Urothelium cell line (cell line): ENCODE measurements around the gene CPEB4.

ENCODE experiments used
- DNase-seq: peaks from one replicate; pipeline ENCODE4 v3.0.0; 2011; ENCODE audit warnings: low spot score, mixed read lengths
- FAIRE-seq: peaks from 2 replicates; lab custom pipeline; 2011; peaks lifted over from hg19 to GRCh38; lab: Jason Lieb, UNC

Gene CPEB4

DNA sequence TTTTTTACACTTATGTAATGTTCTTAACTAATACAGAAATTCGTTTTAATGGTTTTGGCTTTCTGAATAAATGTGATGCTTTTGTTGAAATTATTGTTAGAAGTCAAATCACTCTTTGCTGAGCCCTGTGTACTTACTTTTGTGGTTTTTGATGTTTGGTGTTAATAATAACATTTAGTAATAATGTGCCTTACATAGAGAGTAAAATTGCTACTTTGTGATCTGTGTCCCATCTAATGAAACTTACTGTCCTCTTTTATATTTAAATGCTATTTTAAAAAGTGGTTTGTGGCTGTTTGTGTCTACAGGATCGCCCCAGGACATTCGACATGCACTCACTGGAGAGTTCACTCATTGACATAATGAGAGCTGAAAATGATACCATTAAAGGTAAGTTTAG lies 22.1 kb downstream of the CPEB4 start:
- no peak for DNase-seq
- FAIRE-seq: no peak

DNA sequence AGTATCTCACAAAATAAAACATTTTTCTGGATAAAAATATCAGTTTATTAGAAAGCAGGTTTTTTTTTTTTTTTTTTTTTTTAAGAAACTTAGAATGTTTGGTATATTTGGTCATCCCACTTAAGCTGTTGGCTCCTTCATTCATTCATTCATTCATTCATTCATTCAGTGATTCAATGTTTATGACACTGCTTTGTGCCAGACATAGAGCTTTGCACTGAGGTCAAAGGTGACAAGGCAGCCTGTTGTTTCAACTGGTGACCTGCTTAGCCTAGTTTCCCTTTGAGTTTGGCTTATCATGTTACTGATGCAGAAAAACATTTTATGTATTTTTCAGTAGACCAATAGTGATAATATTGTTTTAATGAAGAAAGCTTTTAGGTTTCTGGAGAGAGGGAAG lies 23.5 kb downstream of the CPEB4 start:
- FAIRE-seq: no peak
- DNase-seq: no peak

GRCh38 chr5:173913686-173914321 lies 25.7 kb downstream of the CPEB4 start:
- FAIRE-seq: no peak
- no peak for DNase-seq

GRCh38 chr5:173915310-173916014 lies 27.3 kb downstream of the CPEB4 start:
- FAIRE-seq: no peak

DNA sequence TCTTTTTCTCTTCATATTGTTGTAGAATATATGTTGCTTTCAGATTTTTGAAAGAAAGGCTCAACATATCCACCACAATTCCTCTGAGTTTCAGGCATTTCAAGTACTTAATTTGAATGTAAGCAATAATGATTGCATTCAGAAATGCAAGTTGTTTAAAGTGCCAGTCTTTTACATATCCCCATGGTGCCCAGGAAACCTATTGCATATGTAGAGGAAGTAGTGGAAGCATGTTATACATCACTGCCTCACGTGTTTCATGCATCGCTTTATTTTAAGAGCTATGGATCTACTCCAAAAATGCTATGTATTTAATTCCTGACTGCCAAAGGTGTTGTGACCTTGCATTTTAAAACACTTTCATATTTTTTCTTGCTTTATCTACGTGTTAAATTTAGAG lies 28.1 kb downstream of the CPEB4 start:
- DNase-seq (no peak), FAIRE-seq (no peak)

More at GRCh38 chr5:173915310-173916014, 27.3 kb downstream of the CPEB4 start:
- no peak for DNase-seq

GRCh38 chr5:173917788-173918786 lies 29.9 kb downstream of the CPEB4 start:
- peak; percentile 79 for DNase-seq
- FAIRE-seq: no peak

GRCh38 chr5:173919443-173919842 lies 31.3 kb downstream of the CPEB4 start:
- DNase-seq: peak; percentile 16
- FAIRE-seq: no peak

DNA sequence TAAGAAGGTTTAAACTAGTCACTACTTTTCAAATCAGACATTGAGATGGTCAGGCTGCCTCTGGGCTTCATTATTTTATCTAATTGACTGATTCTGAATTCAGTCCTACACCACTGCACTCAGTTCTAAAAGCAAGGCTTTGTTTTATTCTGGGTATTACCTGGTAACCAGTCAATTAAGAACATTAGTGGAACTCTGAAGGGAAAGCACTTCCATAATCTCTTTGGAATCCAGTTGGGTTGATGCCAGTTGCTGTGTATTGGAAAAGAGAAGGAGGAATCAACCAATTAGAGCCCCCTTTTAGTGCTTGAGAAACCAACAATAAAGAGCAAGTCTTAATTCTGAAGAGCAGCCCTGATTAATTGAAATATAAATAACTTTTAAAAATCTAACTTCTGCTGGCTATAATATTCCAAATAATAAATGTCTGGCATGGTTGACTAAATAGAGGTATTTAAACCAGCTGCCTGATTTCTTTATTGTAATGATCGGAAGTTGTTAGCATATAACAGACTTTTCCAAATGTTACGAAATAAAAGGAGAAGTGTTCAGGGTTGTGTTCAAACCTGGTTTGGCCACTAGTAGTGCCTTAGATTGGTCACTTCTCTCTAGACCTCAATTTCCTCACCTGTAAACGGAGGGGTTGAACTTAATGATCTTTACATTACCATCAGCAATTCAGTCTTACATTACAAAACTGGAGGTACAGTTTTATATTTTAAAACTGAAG lies 32.0 kb downstream of the CPEB4 start:
- no peak for DNase-seq
- no peak for FAIRE-seq

DNA sequence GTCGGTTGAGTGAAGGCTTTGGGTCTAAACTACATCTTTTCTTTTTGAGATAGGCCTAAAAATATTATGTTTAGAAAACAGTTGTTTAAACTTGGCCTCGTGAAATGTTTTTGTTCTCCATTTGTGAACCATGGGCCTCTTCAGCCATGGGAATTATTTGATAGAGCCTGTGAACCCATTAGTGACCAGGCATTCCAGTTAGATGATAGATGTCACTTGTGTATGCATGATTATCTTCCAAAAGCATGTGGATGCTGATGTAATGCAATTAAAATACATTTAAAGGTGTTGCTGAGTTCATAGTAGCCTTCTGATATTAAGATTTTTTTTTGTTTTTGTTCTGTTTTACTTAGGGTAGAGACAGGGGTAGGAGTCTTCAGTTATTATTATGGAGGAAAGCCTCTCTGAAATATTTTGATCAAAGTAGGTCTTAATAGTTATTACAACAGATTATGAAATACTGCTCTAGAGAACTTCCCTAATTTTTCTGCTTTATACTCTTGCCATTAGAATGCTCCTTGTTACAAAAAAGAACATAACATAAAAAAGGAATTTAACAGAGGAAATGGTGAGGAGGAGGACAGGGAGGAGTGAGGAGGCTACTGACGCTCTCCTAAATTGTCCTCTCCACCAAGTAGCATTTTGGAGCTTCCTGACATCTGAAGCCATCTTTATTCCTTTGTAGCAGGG lies 32.9 kb downstream of the CPEB4 start:
- FAIRE-seq (no peak), DNase-seq (no peak)

DNA sequence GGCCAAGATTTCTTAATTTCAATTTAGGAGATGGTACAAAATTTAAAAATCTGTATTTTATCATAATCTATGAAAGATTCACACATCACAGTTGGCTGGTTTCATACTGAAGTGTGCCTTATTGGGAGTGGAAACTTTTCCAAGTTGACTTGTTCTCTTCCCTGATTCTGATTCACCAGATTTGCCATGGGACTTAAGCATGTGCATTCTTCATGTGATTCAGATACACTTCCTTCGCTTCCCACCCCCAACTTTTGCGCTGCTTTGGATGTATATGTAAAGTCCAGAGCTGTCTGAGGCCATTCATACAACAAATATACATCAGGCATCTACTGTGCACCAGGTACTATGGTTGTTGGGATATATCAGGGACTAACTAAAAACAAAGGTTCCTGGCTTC lies 34.4 kb downstream of the CPEB4 start:
- FAIRE-seq (no peak), DNase-seq (no peak)

DNA sequence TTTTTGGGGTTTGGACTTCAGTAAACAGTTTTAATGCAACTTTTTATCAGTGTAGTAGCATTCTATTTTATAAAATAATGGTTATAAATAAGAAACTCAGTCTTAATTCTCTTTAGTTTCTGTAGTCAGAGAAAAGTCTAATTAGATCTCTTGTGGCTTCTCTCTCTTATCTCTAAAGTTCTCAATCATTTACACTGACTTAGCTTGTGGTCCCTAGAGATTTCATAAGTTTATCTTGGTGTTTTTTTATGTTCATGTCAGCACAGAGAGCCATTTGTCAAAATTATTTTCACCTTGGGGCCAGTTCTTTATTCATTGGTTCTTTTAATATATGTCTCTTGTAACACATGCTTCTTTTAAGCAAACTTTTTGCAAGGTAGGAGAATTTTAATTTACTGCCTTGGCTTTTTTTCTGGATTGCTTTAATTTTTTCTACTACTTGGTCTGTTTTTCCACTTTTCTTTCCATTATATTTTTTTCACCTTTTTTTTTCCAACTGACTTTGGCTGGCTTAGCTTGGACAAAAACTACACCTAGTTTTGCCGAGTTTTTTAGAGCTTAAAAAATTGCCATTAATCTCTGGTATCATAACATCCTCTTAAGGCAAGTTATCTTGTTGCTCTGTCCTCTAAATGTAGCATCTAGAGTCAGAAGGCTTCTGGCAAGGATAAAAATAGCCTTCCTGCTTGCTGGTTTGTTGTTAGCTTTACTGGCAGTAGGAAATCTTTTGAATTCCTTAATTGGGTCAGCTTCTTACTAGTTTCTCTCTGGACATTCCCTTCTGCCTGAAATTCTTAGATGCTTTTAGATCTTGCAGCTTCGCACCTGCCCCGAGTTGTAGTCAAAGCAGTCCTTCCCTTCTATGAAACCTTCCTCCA lies 35.3 kb downstream of the CPEB4 start:
- DNase-seq (no peak), FAIRE-seq (no peak)

GRCh38 chr5:173924899-173925298 lies 36.8 kb downstream of the CPEB4 start:
- FAIRE-seq: no peak
- no peak for DNase-seq

DNA sequence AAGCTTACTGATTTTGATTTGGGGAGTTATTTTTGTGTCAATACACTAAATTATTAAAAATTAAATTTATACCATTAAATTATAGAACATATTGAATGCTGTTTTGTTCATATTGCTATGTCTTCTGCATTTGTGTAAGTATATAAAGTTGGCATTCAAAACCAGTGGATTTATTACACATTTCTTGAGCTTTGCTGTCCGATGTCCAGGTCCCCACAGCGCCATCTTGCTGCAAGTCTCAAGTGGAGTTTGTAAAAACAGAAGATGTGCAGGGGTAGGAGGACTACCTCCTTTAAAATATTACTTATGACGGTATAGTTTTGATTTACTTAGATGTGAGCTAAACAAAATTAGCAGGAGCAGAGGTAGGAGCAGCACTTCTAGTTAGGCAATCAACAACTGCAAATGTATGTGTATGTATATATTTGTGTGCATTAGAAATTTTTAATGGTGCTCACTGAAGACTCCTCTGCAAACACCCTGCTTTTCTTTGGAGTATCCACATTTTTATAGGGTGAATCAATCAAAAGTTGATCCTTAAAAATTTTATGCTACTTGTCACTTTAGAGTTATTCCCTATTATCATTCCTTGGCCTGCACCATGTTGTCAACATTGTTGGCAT lies 37.4 kb downstream of the CPEB4 start:
- peak; percentile 25 for DNase-seq
- no peak for FAIRE-seq

DNA sequence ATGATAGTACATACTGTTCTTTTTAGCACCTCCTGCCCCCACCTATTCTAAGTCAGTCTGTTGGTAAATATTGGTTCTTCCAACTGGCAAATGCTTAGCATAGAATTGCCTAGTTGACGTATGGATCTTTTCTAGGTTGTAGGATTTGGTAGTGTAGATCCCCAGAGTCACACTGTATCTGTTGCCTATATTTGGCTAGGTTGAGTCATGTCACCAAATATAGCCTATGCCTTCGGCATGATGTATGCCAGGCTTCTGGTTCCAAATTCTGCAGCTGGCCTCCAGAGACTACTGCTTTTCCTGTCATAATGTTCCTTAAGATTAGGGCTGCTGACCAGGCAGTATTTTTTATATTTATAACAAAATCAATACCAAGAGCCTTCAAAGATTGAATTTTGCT lies 38.2 kb downstream of the CPEB4 start:
- FAIRE-seq (no peak), DNase-seq (no peak)

DNA sequence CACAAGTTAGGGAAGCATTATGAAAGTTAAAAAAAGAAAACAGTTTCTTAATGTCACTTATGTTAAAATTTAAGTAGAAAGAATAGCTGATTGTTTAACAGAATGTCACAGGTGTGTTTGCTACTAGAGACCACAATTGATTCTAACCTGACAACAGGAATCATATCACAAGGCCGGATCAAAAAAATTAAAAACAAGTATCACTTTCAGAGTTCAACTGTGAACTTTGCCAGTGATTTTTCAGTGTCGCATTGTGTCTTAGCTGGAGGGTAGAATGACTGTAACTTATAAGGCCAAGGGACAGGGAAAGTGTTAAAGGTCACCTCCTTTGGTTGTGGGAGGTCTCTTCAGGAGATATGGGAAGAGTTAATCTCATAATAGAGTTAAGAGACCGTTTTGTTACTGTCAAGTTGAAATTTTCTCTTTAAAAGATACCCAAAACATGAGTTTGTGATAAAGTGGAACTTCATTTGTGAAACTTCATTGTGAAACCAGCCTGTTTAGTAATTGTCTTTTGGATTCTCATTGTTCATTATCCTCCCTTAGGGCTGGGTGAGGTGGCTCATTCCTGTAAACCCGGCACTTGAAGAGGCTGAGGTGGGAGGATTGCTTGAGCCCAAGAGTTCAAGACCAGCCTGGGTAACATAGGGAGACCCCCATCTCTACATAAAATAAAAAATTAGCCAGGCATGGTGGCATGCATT lies 40.9 kb downstream of the CPEB4 start:
- FAIRE-seq (no peak), DNase-seq (no peak)

DNA sequence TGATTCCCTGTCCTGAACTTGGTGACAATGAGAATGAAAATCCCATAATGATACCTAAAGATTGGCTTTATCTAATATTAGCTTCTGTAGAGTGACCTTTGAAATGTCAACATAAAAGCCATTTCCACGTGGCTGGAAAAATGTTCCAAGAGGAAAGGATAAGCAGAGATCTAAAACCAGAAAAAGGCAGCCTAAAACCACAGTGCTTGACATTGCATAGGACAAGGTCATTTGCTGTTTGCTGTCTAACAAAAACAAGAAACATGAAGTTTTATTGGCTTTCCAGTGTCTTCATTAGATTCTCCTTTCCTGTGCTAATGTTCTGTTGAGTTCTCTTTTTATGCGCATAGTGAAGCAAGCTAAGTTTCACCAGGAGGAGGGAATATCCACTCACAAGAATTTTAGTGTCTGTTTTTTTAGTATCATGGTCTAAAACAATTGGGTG lies 44.6 kb downstream of the CPEB4 start:
- no peak for FAIRE-seq
- DNase-seq: no peak

- no peak for DNase-seq
- no peak for FAIRE-seq
Observed at GRCh38 chr5:173933901-173934300, 45.8 kb downstream of the CPEB4 start.

- DNase-seq (no peak), FAIRE-seq (no peak)
Observed at GRCh38 chr5:173935396-173935795, 47.2 kb downstream of the CPEB4 start.
